Activated gamma-delta T cell treated with anti-CD3 and anti-CD28 coated beads, Interleukin-2, amount 50 U/mL, for 16 hours (primary cell): ENCODE measurements around the gene RPL12.
"Not testable (repeated sequence)": the region's sequence is repeated elsewhere in the genome, so short reads cannot be mapped to it uniquely, and the experiment has no call there.

Experiments used
- DNase-seq: peaks from one replicate; pipeline ENCODE4 v3.0.0-alpha.2; 2020; ENCODE audit warnings: low read depth

RPL12 gene

GRCh38 chr9:127467621-127468020, 16.4 kb upstream of the RPL12 start:
- no peak for DNase-seq

GRCh38 chr9:127466407-127466917, 15.3 kb upstream of the RPL12 start:
- DNase-seq, result not testable (repeated sequence)

- DNase-seq, result no peak
Observed at GRCh38 chr9:127463911-127464310, 12.7 kb upstream of the RPL12 start.

- DNase-seq, result no peak
Observed at GRCh38 chr9:127463382-127463781, 12.2 kb upstream of the RPL12 start.

GRCh38 chr9:127458921-127459320, 7.7 kb upstream of the RPL12 start:
- DNase-seq, result no peak

GRCh38 chr9:127457191-127457878, 6.1 kb upstream of the RPL12 start:
- no peak for DNase-seq

- DNase-seq, result no peak
Observed at GRCh38 chr9:127455324-127455992, 4.3 kb upstream of the RPL12 start.

GRCh38 chr9:127452691-127453090, 1.5 kb upstream of the RPL12 start:
- no peak for DNase-seq

- DNase-seq, result no peak
Observed at GRCh38 chr9:127451858-127452656, 851 bp upstream of the RPL12 start.

GRCh38 chr9:127451608-127451857, 327 bp upstream of the RPL12 start:
- no peak for DNase-seq

- DNase-seq, result no peak
Observed at GRCh38 chr9:127450243-127450760, 904 bp downstream of the RPL12 start.

GRCh38 chr9:127449332-127449966, 1.8 kb downstream of the RPL12 start:
- no peak for DNase-seq

- no peak for DNase-seq
Observed at GRCh38 chr9:127448112-127448805, 2.9 kb downstream of the RPL12 start.

- no peak for DNase-seq
Observed at GRCh38 chr9:127447416-127448111, 3.6 kb downstream of the RPL12 start.

- no peak for DNase-seq
Observed at GRCh38 chr9:127446713-127447415, 4.3 kb downstream of the RPL12 start.

- no peak for DNase-seq
Observed at GRCh38 chr9:127445851-127446712, 5.1 kb downstream of the RPL12 start.

- DNase-seq, result no peak
Observed at GRCh38 chr9:127444921-127445850, 6.0 kb downstream of the RPL12 start.

- no peak for DNase-seq
Observed at GRCh38 chr9:127444283-127444920, 6.8 kb downstream of the RPL12 start.
